ENCODE measurements around the gene GSTM5.
"Not testable (repeated sequence)": the region's sequence is repeated elsewhere in the genome, so short reads cannot be mapped to it uniquely, and the experiment has no call there.

Gene GSTM5

GRCh38 chr1:109762821-109763645 lies 51.0 kb downstream of the GSTM5 start:
- DNase-seq: no peak

GRCh38 chr1:109763646-109764415 lies 51.8 kb downstream of the GSTM5 start, which contains the start of gene EPS8L3:
Gene EPS8L3 (minus strand): TSS chr1:109763923. CDS start chr1:109761749, 2,174 bp downstream.
- no peak for DNase-seq

DNA sequence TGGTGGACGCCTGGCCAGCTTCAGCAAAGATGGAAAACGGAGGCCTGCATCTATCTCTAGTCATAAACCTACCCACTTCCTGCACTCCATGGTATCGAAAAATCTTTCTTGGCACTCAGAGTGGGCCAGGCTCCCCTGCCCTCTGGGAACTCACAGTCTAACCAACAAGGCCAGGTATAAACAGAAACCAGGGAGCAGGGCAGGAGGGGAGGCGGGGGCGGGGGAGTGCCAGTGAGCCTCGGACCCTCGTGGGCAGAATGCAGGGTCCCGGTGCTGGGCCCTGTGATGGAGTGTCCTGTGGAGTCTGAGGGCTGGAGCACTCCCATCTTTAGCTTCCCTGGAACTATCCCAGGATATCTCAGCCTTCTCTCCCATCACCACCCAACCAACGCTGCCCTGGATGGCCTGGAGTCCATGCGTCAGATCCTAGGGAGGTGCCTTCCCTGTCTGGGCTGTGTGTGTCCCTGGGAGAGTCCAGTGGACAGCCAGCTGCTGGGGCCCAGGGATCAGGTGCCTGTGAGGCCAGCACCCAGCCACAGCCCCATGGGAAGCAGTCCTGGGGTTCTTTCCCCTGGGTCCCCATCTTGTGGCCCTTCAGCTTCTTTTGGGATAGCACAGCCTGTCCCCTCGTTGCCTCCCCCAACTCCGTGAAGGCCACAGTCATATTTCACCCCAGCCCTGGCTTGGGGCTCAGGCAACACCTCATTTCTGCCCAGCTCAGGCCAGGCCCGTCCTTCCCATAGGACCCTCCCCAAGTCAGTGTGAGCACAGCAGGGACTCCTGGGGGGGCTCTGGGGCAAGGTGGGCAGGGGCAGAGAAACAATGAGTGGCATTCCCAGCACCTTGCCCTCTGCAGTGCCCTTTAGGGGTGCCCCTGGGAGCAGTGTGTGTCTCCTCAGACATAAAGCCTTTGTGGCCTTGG lies 52.8 kb downstream of the GSTM5 start:
- no peak for DNase-seq

DNA sequence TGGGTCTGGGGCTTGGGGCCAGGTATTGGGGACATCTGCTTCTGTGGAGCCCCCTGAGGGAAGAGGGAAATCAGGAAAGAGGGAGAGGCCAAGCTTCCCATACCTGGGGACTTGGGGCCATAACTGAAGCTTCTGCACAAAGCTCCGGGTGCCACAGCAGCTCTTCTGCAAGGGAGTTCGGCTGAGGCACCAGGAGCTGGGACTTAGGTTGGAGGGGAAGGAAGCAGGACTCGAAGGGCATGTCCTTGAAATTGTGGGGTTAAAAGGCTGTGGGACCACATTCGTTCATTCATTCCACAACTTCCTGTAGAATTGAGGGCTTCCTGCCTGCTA lies 53.4 kb downstream of the GSTM5 start:
- no peak for DNase-seq

DNA sequence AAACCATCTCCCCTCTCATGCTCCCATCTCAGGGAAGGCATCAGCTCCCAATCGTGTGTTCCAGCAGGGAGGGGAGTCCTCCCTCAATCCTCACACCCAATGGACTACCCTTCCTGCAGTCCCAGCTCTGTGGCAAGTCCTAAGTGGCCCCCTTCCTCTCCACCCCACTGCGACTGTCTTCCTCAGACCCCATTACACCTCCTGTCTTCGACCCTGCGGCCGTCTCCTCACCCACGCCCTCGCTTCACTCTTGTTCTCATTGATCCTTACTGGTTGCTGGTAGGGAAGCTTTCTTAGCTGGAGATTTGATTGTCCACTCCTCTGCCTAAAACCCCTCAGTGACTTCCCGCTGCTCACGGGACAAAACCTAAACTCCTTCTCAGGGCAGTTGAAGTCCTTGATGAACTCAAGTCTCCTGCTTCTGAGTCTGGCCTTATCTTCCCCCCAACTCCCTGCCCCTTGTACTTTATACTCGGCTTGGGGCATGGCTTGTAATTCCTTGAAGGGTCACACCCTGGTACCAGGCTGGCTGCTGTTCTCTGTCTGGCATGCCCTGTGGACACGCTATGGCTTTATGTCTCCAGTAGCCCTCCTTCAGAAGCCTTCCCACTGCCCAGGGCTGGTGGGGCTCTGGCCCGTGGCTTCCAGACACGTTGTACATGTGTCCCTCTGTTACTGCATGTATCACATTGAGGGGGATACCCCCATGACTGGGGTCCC lies 54.0 kb downstream of the GSTM5 start:
- no peak for DNase-seq

DNA sequence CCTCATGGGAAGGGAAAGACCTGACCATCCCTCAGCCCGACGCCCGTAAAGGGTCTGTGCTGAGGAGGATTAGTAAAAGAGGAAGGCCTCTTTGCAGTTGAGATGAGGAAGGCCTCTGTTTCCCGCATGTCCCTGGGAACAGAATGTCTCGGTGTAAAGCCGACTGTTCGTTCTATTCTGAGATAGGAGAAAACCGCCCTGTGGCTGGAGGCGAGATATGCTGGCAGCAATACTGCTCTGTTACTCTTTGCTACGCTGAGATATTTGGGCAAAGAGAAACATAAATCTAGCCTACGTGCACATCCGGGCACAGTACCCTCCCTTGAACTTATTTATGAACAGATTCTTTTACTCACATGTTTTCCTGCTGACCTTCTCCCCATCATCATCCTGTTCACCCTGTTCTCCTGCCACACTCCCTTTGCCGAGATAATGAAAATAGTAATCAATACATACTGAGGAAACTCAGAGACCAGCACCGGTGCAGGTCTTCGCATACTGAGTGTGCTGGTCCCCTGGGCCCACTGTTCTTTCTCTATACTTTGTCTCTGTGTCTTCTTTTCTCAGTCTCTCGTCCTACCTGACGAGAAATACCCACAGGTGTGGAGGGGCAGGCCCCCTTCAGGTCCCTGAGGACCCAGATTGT lies 55.1 kb downstream of the GSTM5 start:
- DNase-seq: not testable (repeated sequence)
